Small intestine (tissue), 7 donors: ENCODE data around the gene GOPC. TPM values are rescaled to one million over a fixed set of nuclear protein-coding genes. Genes with fewer than 3 reads are reported as not detected.

Source experiments
- DNase-seq, 2 donors: peaks; one replicate each; pipeline versions ENCODE4 v3.0.0 to v3.0.0-alpha.2; 2013
- FAIRE-seq: peaks from 2 replicates; lab custom pipeline; 2012; peaks lifted over from hg19 to GRCh38; lab: Jason Lieb, UNC
- H3K27ac ChIP-seq, 3 donors: one replicate each; pipeline ENCODE4 v1.5.1; 2013; ENCODE audit warnings: low read length in 2 of 3, mild to moderate bottlenecking in 2 of 3, control low read depth in 1 of 3, inconsistent platforms in 1 of 3, low read depth in 1 of 3, moderate library complexity in 1 of 3
- H3K27me3 ChIP-seq, 3 donors: one replicate each; pipeline ENCODE4 v1.6.1; 2013; ENCODE audit warnings: low read length in 3 of 3, inconsistent platforms in 1 of 3; ENCODE audit not compliant: control insufficient read depth in 3 of 3, insufficient read depth in 3 of 3
- H3K36me3 ChIP-seq, 3 donors: one replicate each; pipeline ENCODE4 v1.6.1; 2013; ENCODE audit warnings: low read length in 3 of 3, inconsistent platforms in 1 of 3, low read depth in 1 of 3, mild to moderate bottlenecking in 1 of 3, moderate library complexity in 1 of 3; ENCODE audit not compliant: control insufficient read depth in 3 of 3, insufficient read depth in 2 of 3
- H3K4me1 ChIP-seq, 3 donors: one replicate each; pipeline ENCODE4 v1.6.1; 2013; ENCODE audit warnings: low read length in 2 of 3, inconsistent platforms in 1 of 3, low read depth in 1 of 3, mild to moderate bottlenecking in 1 of 3, moderate library complexity in 1 of 3; ENCODE audit not compliant: control insufficient read depth in 3 of 3, insufficient read depth in 2 of 3
- H3K4me3 ChIP-seq, 3 donors: one replicate each; pipeline ENCODE4 v1.5.1; 2013; ENCODE audit warnings: low read length in 3 of 3, control low read depth in 1 of 3, inconsistent platforms in 1 of 3, low read depth in 1 of 3, mild to moderate bottlenecking in 1 of 3, moderate library complexity in 1 of 3
- H3K9me3 ChIP-seq, 2 donors: one replicate each; pipeline ENCODE4 v1.6.1; 2013; ENCODE audit warnings: low read depth in 1 of 2, low read length in 1 of 2; ENCODE audit not compliant: control insufficient read depth in 2 of 2, insufficient read depth in 1 of 2
- WGBS, 3 donors: extraction: QIAGEN DNeasy Blood & Tissue Kit; methylation state at CpG; one replicate each; pipeline ENCODE4 v1.1.7; 2013; 5-methylcytosine and 5-hydroxymethylcytosine counted together
- polyA plus RNA-seq, 4 donors: library from polyadenylated mRNA; stranded (reverse) in 3 of 4; unstranded in 1 of 4; fragments of 200-250 nt in 3 of 4; fragments of 120-200 nt in 1 of 4; gene quantifications; one replicate each; pipeline versions ENCODE4 v1.2.1 to v1.2.3, GENCODE V29; 2013
- donor health status: healthy with polysubstance abuse.
- donor health status: control.
- donor health status: control.
- donor health status: Bipolar disorder and iron deficiency.
- donor health status: healthy.

GOPC gene
- polyA plus RNA-seq, 4 donors, result 7.6 to 44.1 (median 11.8) TPM

DNA sequence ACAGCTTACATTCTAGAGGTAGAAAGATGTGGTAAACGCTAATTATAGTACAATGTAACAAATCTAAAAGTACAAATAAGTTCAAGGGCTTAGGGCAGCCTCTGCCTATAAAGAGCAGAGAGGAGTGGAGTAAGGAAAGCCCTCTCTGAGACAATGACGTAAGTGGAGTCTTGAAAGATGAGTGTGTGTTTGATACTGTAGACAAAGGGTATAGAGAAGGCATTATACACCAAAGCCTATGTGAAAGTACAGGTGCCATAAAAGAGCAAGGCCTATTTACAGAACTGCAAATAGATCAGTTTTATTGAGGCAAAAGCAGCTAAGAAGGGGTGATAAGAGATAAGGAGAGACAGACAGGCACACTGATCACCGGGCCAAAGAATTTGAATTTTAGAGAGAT lies 10.9 kb downstream of the GOPC start:
- DNase-seq (peak; percentile 62 to 74), FAIRE-seq (no peak)

DNA sequence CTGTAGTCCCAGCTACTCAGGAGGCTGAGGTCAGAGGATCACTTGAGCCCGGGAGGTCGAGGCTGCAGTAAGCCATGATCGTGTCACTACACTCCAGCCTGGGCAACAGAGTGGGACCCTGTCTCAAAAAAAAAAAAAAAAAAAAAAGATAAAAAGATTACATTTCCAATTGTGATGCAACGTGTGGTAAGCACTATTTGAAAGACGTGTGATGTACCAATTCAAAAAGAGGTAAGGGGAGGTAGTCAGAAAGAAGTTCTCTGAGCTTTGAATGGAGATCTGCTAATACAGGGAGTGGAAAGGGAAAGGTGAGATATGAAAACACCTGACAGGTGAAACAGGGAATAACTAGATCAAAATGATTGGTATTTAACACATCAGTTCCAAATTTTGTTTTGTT lies 11.9 kb downstream of the GOPC start:
- H3K27ac ChIP-seq, result no peak overlapping the region
- DNase-seq (no peak), FAIRE-seq (no peak)
- H3K4me3 ChIP-seq, result no peak overlapping the region
- H3K9me3 ChIP-seq, result no peaks in the 10 kb centered on the region
- peaks cover 0 to 16% (median 2%) of the 10 kb centered on the region in 3 donors for H3K36me3 ChIP-seq
- H3K27me3 ChIP-seq, result no peaks in the 10 kb centered on the region
- peaks cover 3 to 7% (median 5%) of the 10 kb centered on the region in 3 donors for H3K4me1 ChIP-seq
- WGBS, 3 donors, result 86 to 98% (median 96%) methylated on average over 5 of the region's 5 CpGs

More for the DNA sequence above, 10.9 kb downstream of the GOPC start:
- Histone ChIP-seq H3K4me3 (peak overlapping the region in 1 of 3 donors; percentile 12), H3K4me1 (peaks cover 3 to 7% (median 3%) of the 10 kb centered on the region in 3 donors), H3K27ac (peak overlapping the region in 1 of 3 donors; percentile 45), H3K27me3 (no peaks in the 10 kb centered on the region), H3K36me3 (peaks cover 0 to 16% (median 2%) of the 10 kb centered on the region in 3 donors), H3K9me3 (no peaks in the 10 kb centered on the region)
- WGBS, 3 donors, result 11 to 66% (median 47%) methylated on average over 3 of the region's 3 CpGs

DNA sequence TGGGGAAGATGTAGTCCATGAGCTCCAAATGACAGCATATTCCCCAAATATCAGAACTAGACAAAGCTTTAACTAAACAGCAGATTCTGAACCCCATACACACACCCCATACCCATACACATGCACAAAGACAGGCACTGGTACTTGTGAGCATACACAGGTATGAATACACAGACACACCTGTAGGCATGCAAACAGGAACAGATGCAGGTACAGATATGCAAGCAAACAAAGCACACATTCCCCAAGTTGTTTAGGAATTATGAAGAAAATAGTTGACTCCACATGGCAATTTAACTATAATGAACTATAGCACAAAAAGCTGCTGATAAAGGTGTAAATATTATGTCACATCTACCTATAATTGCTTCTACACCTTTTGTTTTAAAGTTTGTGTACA lies 16.7 kb downstream of the GOPC start:
- no peak overlapping the region for H3K27ac ChIP-seq
- DNase-seq (no peak), FAIRE-seq (no peak)
- peaks cover 0 to 11% of the 10 kb centered on the region in 2 donors for H3K9me3 ChIP-seq
- peaks cover 0 to 2% (median 0%) of the 10 kb centered on the region in 3 donors for H3K4me1 ChIP-seq
- no peaks in the 10 kb centered on the region for H3K27me3 ChIP-seq
- H3K4me3 ChIP-seq, result no peak overlapping the region
- peaks cover 0 to 28% (median 4%) of the 10 kb centered on the region in 3 donors for H3K36me3 ChIP-seq

GRCh38 chr6:117574198-117574597 lies 28.1 kb downstream of the GOPC start:
- Histone ChIP-seq H3K27me3 (no peaks in the 10 kb centered on the region), H3K36me3 (peaks cover 0 to 7% (median 2%) of the 10 kb centered on the region in 3 donors), H3K4me3 (no peak overlapping the region), H3K27ac (no peak overlapping the region), H3K9me3 (no peaks in the 10 kb centered on the region), H3K4me1 (no peaks in the 10 kb centered on the region)
- DNase-seq (no peak), FAIRE-seq (no peak)
- 75 to 86% (median 77%) methylated on average over 4 of the region's 4 CpGs for WGBS, 3 donors

DNA sequence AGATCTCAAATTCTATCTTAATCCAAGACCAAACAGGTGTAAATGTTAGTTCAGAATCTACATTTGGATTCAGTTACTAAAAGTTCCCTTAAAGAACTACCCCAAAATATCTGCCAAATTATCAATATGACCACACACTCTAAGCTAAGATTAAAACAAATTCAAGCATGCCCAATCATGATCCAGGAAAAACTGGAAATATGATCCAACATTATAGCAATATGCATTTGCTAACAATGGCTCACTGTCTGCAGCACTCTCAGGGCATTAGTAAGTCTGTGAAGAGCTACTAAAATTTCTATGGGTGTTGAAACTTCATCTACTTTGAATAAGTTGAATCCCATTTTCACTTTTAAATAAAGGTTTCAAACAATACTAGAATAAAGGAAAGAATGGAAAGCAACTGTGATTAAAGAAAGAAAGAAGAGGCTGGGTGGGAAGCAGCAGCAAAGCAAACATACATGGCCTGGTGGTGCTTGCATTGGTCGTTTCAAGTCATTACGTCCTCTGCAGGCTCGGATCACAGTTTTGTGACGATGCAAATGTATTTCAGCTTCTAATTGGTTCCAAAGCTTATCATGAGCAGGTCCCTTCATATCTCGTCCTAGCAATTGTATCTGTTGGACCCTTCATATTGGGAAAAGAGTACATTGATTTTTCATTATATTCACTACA lies 29.2 kb downstream of the GOPC start:
- 94 to 96% (median 95%) methylated on average over 5 of the region's 5 CpGs for WGBS, 3 donors
- FAIRE-seq (no peak), DNase-seq (no peak)
- H3K36me3 ChIP-seq, result peaks cover 0 to 7% (median 6%) of the 10 kb centered on the region in 3 donors
- H3K4me1 ChIP-seq, result no peaks in the 10 kb centered on the region
- no peak overlapping the region for H3K27ac ChIP-seq
- no peak overlapping the region for H3K4me3 ChIP-seq
- no peaks in the 10 kb centered on the region for H3K27me3 ChIP-seq
- H3K9me3 ChIP-seq, result no peaks in the 10 kb centered on the region

GRCh38 chr6:117568831-117569410 lies 33.4 kb downstream of the GOPC start:
- Histone ChIP-seq H3K9me3 (no peaks in the 10 kb centered on the region), H3K36me3 (peaks cover 0 to 12% (median 6%) of the 10 kb centered on the region in 3 donors), H3K27me3 (no peaks in the 10 kb centered on the region), H3K4me1 (no peaks in the 10 kb centered on the region), H3K4me3 (no peak overlapping the region), H3K27ac (no peak overlapping the region)
- DNase-seq (no peak), FAIRE-seq (no peak)
- WGBS, 3 donors, result 21 to 56% (median 48%) methylated on average over 1 of the region's 1 CpG

- WGBS, 3 donors, result 96 to 98% (median 97%) methylated on average over 2 of the region's 2 CpGs
- H3K36me3 ChIP-seq, result peaks cover 0 to 15% (median 6%) of the 10 kb centered on the region in 3 donors
- no peak for FAIRE-seq
These were observed 34.1 kb downstream of the GOPC start for GRCh38 chr6:117568247-117568646.

GRCh38 chr6:117564681-117565080 lies 37.6 kb downstream of the GOPC start:
- FAIRE-seq (no peak), DNase-seq (peak in 1 of 2 donors; percentile 55)
- no peaks in the 10 kb centered on the region for H3K9me3 ChIP-seq
- H3K27ac ChIP-seq, result no peak overlapping the region
- peaks cover 0 to 16% (median 5%) of the 10 kb centered on the region in 3 donors for H3K36me3 ChIP-seq
- H3K27me3 ChIP-seq, result no peaks in the 10 kb centered on the region
- H3K4me3 ChIP-seq, result no peak overlapping the region
- WGBS, 3 donors, result 35 to 57% (median 54%) methylated on average over 1 of the region's 1 CpG
- H3K4me1 ChIP-seq, result no peaks in the 10 kb centered on the region

More at GRCh38 chr6:117568247-117568646, 34.1 kb downstream of the GOPC start:
- Histone ChIP-seq H3K27ac (no peak overlapping the region), H3K27me3 (no peaks in the 10 kb centered on the region), H3K4me1 (no peaks in the 10 kb centered on the region), H3K9me3 (no peaks in the 10 kb centered on the region), H3K4me3 (no peak overlapping the region)
- DNase-seq, result no peak
